PC-9 (cell line): ENCODE results near the gene SERINC5. TPM values are rescaled to one million over a fixed set of nuclear protein-coding genes. Genes with fewer than 3 reads are reported as not detected.
A peak's percentile ranks its signal among the peaks of the same experiment; 100 is the strongest.

Experiments
- BruUV-seq: library from RNA; stranded (reverse); fragments of 400-500 nt; replicated peaks from 2 replicates; lab custom pipeline; 2021; lab: Mats Ljungman, UMichigan
- CTCF ChIA-PET: fragments of 300-600 bp; sonication (Branson Sonifier 250); formaldehyde crosslinking; loops from one replicate; lab custom pipeline; 2022; ENCODE audit warnings: antibody characterized with exemption; lab: Charles Lee
- POLR2A ChIA-PET: fragments of 300-600 bp; sonication (Branson Sonifier 250); formaldehyde crosslinking; loops from one replicate; lab custom pipeline; 2022; ENCODE audit warnings: antibody characterized with exemption; ENCODE audit not compliant: unreplicated experiment; lab: Charles Lee
- DNase-seq, 2 experiments: peaks; one replicate each; pipeline versions ENCODE4 v3.0.0 to v3.0.0-alpha.2; 2015 to 2022; ENCODE audit warnings: mixed read lengths in 1 of 2
- H2AFZ ChIP-seq: fragments of 200-600 bp; sonication (generic); 2 replicates; pipeline ENCODE4 v1.8.1; 2017; ENCODE audit warnings: antibody characterized with exemption
- H3F3A ChIP-seq: fragments of 200-600 bp; sonication (generic); 2 replicates; pipeline ENCODE4 v1.8.1; 2017; ENCODE audit warnings: antibody characterized with exemption, mild to moderate bottlenecking, low read depth; ENCODE audit not compliant: insufficient read depth
- H3K27ac ChIP-seq: fragments of 200-600 bp; sonication (generic); 2 replicates; pipeline ENCODE4 v1.6.1; 2016; ENCODE audit warnings: mixed run types
- H3K27me3 ChIP-seq: fragments of 200-600 bp; sonication (generic); 2 replicates; pipeline ENCODE4 v1.6.1; 2016; ENCODE audit warnings: low read depth, mixed run types; ENCODE audit not compliant: insufficient read depth
- H3K36me3 ChIP-seq: fragments of 200-600 bp; sonication (generic); 2 replicates; pipeline ENCODE4 v1.6.1; 2016; ENCODE audit warnings: low read depth, mixed run types
- H3K4me1 ChIP-seq: fragments of 200-600 bp; sonication (generic); replicated peaks from 2 replicates; pipeline ENCODE4 v1.6.1; 2016; ENCODE audit warnings: mixed run types; ENCODE audit not compliant: insufficient read depth
- H3K4me2 ChIP-seq: fragments of 200-600 bp; sonication (generic); 2 replicates; pipeline ENCODE4 v1.6.1; 2017; ENCODE audit warnings: mixed run types
- H3K4me3 ChIP-seq: fragments of 200-600 bp; sonication (generic); 2 replicates; pipeline ENCODE4 v1.6.1; 2016; ENCODE audit warnings: mixed run types
- H3K79me2 ChIP-seq: fragments of 200-600 bp; sonication (generic); 2 replicates; pipeline ENCODE4 v1.6.1; 2017; ENCODE audit warnings: low read depth, mixed run types
- H3K9me2 ChIP-seq: fragments of 200-600 bp; sonication (generic); 2 replicates; pipeline ENCODE4 v1.8.1; 2017; ENCODE audit warnings: mild to moderate bottlenecking; ENCODE audit not compliant: insufficient read depth
- H3K9me3 ChIP-seq: fragments of 200-600 bp; sonication (generic); 2 replicates; pipeline ENCODE4 v1.8.1; 2016; ENCODE audit warnings: low read depth; ENCODE audit not compliant: insufficient read depth
- H4K20me1 ChIP-seq: fragments of 200-600 bp; sonication (generic); 2 replicates; pipeline ENCODE4 v1.8.1; 2017; ENCODE audit not compliant: insufficient read depth
- CTCF ChIP-seq: fragments of 200-600 bp; sonication (generic); conservative IDR thresholded peaks from 2 replicates; pipeline ENCODE4 v1.6.1; 2017; ENCODE audit warnings: mixed run types, antibody characterized with exemption, mild to moderate bottlenecking, moderate library complexity
- EZH2 ChIP-seq: fragments of 200-600 bp; sonication (generic); IDR thresholded peaks from 2 replicates; pipeline ENCODE4 v1.8.0; 2017; ENCODE audit warnings: antibody characterized with exemption, low read depth
- intact Hi-C: fragments of 100-400 bp; cut with micrococcal nuclease; formaldehyde crosslinking; loops from one replicate; pipeline ENCODE4 v1.10.0; 2022; ENCODE audit not compliant: unreplicated experiment
- total RNA-seq: library from RNA; stranded (reverse); gene quantifications from 2 replicates; pipeline ENCODE4 v1.2.3, GENCODE V29; 2021

SERINC5 gene
- total RNA-seq, 1 experiment from 2014 or later, result 68.8 TPM

GRCh38 chr5:80260461-80260860, 4.6 kb upstream of the SERINC5 start:
- no TSS peak for BruUV-seq
- TF ChIP-seq CTCF (no peak), EZH2 (no peak)
- Histone ChIP-seq H3K9me3 (no peaks in the 10 kb centered on the region), H3F3A (peaks cover 32% of the 10 kb centered on the region), H3K4me3 (no peak overlapping the region), H3K27me3 (no peaks in the 10 kb centered on the region), H2AFZ (no peak overlapping the region), H4K20me1 (peaks cover 5% of the 10 kb centered on the region; the same call in 1 of the 2 replicates), H3K36me3 (no peaks in the 10 kb centered on the region), H3K4me2 (no peak overlapping the region), H3K4me1 (peaks cover 6% of the 10 kb centered on the region), H3K79me2 (peaks cover 22% of the 10 kb centered on the region), H3K9me2 (no peaks in the 10 kb centered on the region), H3K27ac (no peak overlapping the region)
- CTCF ChIA-PET, result no interaction called here
- intact Hi-C loops, result no loop called here
- POLR2A ChIA-PET, result interaction anchor here (0.6 kb wide), 2 partner anchors 16 to 488 kb away, joined by 3 to 7 read pairs; no protein-coding TSS in a partner anchor
- no peak for DNase-seq

- no peaks in the 10 kb centered on the region for H3K27me3 ChIP-seq
- BruUV-seq, result no TSS peak
- no peak overlapping the region for H3K4me3 ChIP-seq
- CTCF ChIA-PET, result interaction anchor here (0.6 kb wide), 1 partner anchor 65 kb away, joined by 4 read pairs; no protein-coding TSS in a partner anchor
- H3K4me2 ChIP-seq, result no peak overlapping the region
- no peaks in the 10 kb centered on the region for H3K9me2 ChIP-seq
- no peak for DNase-seq
- peaks cover 25% of the 10 kb centered on the region for H3F3A ChIP-seq
- peaks cover 8% of the 10 kb centered on the region for H4K20me1 ChIP-seq
- no peaks in the 10 kb centered on the region for H3K36me3 ChIP-seq
- peaks cover 30% of the 10 kb centered on the region for H3K79me2 ChIP-seq
- H3K4me1 ChIP-seq, result peaks cover 6% of the 10 kb centered on the region
- no peak overlapping the region for H3K27ac ChIP-seq
- no peak for TF ChIP-seq CTCF
- TF ChIP-seq EZH2, result no peak
- intact Hi-C loops, result loop anchor here (5.0 kb wide), 1 partner anchor 167 kb away; no protein-coding TSS in a partner anchor
- no peak overlapping the region for H2AFZ ChIP-seq
- H3K9me3 ChIP-seq, result no peaks in the 10 kb centered on the region
- POLR2A ChIA-PET, result interaction anchor here (0.6 kb wide), 1 partner anchor 489 kb away, joined by 7 read pairs; no protein-coding TSS in a partner anchor
Measured at GRCh38 chr5:80259511-80260203, 3.8 kb upstream of the SERINC5 start.

GRCh38 chr5:80255431-80255810, 427 bp downstream of the SERINC5 start:
- Histone ChIP-seq H3K27ac (peak overlapping the region; percentile 77), H2AFZ (peak overlapping the region; percentile 77), H3K36me3 (0 out of 2 replicates have a peak, but pooled peaks cover 4% of the 10 kb centered on the region), H3K27me3 (no peaks in the 10 kb centered on the region), H3K79me2 (peaks cover 72% of the 10 kb centered on the region), H3K9me3 (no peaks in the 10 kb centered on the region), H3F3A (peaks cover 23% of the 10 kb centered on the region), H3K4me1 (peaks cover 36% of the 10 kb centered on the region), H3K4me2 (peak overlapping the region; percentile 97), H3K4me3 (peak overlapping the region; percentile 76), H3K9me2 (no peaks in the 10 kb centered on the region), H4K20me1 (peaks cover 31% of the 10 kb centered on the region)
- POLR2A ChIA-PET, result interaction anchor here (0.6 to 1.7 kb wide), 9 partner anchors 9 to 1212 kb away, joined by 3 to 19 read pairs (median 5); no protein-coding TSS in a partner anchor
- DNase-seq, result peak; percentile 56 to 68
- CTCF ChIA-PET, result interaction anchor here (0.6 to 0.7 kb wide), 2 partner anchors 52 to 910 kb away, joined by 4 to 7 read pairs; no protein-coding TSS in a partner anchor
- no TSS peak for BruUV-seq
- TF ChIP-seq EZH2 (no peak), CTCF (no peak)
- intact Hi-C loops, result loop anchor here (1.0 to 5.0 kb wide), 2 partner anchors 8 to 163 kb away; no protein-coding TSS in a partner anchor
